ENCODE results near the gene ZCCHC3.
A peak's percentile ranks its signal among the peaks of the same experiment; 100 is the strongest.

ZCCHC3 gene

DNA sequence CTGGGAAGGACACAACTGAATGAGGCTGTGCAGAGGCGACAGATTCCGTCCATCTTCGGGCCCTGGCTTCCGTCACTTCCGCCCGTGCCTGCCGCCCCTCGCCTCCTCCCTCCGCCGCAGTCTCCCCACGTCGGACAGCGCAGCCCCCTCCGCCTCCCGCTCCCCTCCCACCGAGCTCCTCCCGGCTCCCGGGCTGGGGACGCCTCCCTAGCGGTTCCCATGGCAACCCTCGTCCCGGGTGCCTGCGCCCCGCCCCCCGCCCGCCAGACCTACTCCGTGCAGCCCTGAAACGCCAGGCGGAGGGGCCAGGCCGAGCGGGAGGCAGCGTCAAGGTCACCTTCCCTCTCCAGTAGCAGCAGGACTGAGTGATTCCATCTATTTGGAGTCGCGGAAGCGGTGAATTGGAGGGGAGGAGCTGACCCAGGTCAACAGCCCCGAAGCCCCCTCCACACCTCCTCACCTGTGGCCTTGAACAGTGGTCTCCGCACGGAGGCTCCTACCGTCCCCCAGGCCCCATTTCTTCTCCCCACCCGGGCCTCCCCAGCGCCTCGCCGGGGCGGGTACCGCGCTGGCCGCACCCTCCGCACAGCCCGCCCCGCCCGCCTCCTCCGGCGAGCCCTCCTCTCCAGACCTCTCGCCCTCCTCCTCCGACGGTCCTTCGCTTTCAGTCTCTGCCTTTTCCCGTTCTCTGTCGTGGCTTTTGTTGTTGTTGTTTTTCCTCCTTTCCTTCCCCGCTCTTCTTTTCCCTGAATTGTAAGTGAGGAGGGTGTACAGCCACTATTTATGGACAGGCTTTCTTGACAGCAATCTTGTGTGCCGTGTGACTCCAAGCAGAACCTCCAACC is 50.5 kb downstream of the ZCCHC3 start:
- DNase-seq = peak; percentile 71

DNA sequence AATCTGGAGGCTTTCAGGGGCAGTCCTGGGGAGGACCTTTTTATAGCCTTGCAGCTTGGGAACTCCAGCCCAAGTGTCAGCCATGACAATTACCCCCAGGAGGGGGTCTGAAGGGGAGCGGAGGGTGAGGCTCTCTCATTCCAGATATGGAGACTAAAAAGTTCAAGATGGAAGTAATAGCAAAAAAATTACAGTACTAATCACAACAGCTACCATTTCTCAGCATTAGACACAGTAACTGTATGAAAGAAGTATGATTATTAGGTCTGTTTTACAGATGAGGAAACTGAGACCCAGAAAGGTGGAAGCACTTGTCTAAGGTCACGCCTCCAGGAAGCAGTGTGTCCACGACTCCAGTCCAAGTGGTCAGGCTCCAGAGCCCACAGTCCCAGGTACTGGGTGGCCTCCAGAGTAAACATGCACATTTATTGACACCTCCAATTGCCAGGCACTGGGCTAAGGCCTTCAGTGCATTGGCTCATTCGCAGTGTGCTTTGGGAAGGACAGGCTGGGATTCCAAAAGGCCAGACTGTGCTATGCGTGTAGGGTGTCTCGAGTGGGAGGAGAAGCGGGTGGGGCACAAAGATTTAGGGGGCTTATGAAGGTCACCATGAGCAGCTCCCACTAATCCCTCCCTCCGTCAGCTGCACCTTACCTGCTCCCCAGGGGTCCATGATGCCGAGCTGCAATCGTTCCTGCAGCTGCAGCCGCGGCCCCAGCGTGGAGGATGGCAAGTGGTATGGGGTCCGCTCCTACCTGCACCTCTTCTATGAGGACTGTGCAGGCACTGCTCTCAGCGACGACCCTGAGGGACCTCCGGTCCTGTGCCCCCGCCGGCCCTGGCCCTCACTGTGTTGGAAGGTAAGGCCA is 51.8 kb downstream of the ZCCHC3 start:
- no peak for DNase-seq
